Central memory CD4-positive, alpha-beta T cell (primary cell): ENCODE data around the gene KLHDC8A.
"Not testable (repeated sequence)": the region's sequence is repeated elsewhere in the genome, so short reads cannot be mapped to it uniquely, and the experiment has no call there.

Experiments
- DNase-seq: peaks from one replicate; pipeline ENCODE4 v3.0.0; 2022
- total RNA-seq, 3 experiments: gene quantifications; one replicate each; lab custom pipeline; 2026; lab: John Stamatoyannopoulos, UW

The KLHDC8A gene, protein sequence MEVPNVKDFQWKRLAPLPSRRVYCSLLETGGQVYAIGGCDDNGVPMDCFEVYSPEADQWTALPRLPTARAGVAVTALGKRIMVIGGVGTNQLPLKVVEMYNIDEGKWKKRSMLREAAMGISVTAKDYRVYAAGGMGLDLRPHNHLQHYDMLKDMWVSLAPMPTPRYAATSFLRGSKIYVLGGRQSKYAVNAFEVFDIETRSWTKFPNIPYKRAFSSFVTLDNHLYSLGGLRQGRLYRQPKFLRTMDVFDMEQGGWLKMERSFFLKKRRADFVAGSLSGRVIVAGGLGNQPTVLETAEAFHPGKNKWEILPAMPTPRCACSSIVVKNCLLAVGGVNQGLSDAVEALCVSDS
- 0 reads per million in 3 experiments for total RNA-seq

DNA sequence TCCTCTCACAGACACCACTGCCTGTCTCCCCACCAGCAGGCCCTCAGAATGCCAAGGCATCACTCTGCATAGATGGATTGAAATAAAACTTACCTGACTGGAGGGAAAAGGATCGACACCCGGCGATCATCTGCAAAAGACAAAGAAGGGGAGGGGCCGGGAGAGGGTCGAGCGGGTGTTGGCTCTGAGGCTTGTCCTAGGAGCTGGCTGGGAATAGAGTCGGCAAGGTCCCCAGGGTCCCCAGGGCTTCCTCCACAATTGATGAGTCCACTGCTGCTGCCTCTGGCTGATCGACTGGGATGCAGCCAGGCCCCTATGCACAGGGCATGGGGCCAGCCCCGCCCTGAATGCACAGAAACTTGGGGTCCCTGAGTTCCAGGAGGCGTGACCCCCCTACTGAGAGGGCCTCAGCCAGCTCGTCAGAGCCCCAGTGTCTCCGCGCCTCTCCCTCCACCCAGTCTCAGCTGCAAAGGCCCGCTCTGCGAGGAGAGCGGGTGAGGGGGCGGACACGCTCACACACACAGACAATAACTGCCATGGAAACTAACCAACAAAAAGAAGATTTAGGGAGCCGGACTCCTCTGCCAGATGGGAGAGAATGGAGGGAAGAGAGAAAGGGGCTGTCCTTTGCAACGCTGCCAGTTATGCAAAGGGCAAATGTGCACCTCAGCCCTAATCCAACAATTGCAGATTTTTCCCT, at the start of gene KLHDC8A:
Gene KLHDC8A, minus strand, starts transcription at position 483 of the 700 bp plus-strand sequence. CDS start 13,318 bp downstream, outside the sequence.
- DNase-seq = no peak

DNA sequence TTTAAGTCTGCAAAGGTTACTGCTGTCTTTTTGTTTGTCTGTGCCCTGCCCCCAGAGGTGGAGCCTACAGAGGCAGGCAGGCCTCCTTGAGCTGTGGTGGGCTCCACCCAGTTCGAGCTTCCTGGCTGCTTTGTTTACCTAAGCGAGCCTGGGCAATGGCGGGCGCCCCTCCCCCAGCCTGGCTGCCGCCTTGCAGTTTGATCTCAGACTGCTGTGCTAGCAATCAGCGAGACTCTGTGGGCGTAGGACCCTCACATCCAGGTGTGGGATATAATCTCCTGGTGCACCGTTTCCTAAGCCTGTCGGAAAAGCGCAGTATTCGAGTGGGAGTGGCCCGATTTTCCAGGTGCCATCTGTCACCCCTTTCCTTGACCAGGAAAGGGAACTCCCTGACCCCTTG, 49.5 kb upstream of the KLHDC8A start:
- DNase-seq = peak; percentile 11

DNA sequence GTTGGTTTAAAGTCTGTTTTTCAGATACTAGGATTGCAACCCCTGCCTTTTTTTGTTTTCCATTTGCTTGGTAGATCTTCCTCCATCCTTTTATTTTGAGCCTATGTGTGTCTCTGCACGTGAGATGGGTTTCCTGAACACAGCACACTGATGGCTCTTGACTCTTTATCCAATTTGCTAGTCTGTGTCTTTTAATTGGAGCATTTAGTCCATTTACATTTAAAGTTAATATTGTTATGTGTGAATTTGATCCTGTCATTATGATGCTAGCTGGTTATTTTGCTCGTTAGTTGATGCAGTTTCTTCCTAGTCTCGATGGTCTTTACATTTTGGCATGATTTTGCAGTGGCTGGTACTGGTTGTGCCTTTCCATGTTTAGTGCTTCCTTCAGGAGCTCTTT, 47.8 kb upstream of the KLHDC8A start:
- not testable (repeated sequence) for DNase-seq

DNA sequence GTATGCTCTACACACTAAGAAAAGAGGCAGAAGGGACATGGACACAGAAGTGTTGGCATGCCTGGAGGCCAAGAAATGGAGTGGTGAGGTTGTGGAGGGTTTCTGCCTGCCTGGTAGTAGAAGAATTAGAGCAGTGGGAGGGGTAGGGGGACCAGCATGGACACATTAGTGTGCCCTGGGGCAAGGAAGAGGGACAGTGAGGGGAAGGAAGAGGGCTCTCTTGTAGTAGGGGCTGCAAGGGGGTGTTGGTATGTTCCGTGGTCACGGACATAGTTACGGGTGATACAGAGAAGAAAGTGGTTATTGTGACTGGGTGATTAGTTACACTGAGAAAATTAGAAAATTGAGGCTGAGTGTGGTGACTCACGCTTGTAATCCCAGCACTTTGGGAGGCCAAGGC, 41.9 kb upstream of the KLHDC8A start:
- no peak for DNase-seq

DNA sequence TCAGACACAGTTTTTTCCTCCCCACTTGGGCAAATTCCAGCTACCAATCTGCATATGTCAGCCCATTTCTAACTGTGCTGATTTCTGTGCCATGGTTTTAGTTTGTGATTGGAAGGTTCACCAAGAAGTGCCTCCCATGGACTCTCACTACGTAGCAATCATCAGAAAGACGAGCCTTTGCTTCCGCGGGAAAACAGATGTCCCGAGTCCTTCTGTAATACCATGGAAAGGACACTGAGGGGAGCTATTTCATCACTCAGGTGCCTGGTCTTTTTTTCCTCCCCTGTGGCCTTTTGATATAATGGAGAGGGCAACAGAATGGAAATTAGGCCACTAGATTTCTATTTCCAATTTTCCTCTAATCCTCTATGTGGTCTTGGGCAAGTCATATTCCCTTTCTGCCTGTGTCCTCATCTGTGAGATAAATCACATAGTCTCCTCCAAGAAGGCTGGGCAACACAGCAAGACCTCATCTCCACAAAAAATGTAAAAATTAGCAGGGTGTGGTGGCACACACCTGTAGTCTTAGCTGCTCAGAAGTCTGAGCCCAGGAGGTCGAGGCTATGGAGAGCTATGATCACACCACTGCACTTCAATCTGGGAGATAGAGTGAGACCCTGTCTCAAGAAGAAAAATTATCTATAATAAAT, 40.4 kb upstream of the KLHDC8A start:
- peak; percentile 32 for DNase-seq

DNA sequence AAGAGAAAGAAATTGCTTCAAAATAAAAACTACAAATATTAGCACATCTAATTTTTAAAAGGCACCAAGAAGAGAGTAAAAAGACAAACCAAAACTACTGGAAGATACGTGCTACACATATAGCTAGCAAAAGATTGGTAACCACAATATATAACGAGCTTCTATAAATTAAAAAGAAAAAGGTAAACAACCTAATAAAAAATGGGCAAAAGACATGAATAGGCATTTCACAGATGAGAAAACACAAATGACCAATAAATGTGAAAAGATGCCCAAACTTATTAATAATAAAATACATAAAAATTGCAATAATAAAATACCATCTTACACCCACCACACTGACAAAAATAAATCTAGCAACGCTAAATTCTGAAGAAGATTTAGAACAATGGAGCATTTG, 38.9 kb upstream of the KLHDC8A start:
- DNase-seq = no peak

DNA sequence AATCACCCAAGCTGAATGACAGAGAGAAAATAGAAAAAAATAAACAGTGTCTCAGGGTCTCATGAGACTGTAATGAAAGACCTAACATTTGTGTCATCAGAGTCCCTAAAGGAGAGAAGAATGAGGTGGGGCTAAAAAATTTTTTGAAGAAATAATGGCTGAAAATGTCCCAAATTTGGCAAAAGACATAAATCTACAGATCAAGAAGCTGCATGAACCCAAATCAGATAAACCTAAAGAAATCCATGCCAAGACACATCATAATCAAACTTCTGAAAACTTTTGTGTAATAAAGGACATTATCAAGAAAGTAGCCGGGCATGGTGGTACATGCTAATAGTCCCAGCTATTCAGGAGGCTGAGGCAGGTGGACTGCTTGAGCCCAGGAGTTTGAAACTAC, 35.9 kb upstream of the KLHDC8A start:
- DNase-seq = no peak

DNA sequence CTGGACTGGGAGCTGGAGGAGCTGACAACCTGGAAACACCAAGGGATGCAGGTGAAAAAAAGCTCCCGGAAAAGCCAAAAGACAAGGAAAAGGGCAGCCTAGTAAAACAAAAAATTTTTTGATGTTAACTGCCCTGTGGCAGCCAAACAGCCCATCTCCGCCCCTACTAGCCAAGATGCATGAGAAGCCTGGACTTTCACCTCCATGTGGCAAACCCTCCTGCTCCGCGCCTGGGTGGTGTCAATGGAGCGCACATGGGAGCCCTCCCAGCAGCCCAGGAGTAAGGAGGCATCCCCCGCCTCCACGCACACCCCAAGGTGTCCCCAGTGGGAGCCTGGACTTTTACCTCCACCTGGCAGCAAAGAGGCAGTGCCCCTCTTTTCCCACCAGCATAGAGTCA, 34.7 kb upstream of the KLHDC8A start:
- no peak for DNase-seq

DNA sequence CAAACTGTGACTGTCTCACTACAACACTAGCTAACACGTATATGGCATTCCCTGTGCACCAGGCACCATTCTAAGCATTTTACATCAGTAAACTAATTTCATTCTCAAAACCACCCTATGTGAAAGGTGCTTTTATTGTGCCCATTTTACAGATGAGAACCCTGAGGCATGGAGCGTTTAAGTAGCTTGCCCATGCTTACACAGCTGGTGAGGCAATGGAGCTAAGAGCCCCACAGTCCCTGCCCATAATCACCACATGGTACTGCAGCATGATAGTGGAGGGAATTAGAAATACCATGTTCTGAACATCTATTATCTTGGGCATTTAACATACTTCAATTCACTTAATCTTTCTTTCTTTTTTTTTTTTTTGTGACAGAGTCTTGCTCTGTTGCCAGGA, 31.1 kb upstream of the KLHDC8A start:
- DNase-seq = no peak

DNA sequence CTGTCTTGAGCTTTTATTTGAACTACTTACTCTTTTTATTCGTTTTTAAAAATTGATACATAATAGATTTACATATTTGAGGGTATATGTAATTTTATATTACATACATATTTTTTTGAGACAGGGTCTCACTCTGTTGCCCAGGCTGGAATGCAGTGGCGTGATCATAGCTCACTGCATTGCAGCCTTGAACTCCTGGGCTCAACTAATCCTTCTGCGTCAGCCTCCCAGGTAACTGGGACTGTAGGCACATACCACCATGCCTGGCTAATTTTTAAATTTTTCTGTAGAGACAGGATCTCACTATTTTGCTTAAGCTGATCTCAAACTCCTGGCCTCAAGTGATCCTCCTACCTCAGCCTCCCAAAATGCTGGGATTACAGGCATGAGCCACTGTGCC, 26.3 kb upstream of the KLHDC8A start:
- DNase-seq = not testable (repeated sequence)

DNA sequence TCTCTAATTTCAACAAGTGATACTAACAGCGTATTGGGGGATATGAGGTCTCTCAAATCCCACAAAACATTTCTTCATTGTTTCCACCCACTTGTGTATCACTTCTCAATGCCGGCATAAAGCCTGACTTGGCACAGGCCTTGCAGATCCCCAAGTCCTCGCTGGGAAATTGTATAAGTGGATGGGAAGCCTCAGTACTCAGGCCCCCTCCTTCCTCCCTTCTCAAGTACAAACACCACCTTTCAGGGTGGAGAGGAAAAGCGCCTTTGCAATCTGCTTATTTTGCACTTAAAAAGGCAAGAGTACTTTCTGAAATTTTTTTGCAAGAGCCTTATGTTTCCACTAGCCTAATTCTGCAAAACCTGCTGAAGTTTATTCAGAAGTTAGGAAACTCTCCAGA, 25.8 kb upstream of the KLHDC8A start:
- no peak for DNase-seq

DNA sequence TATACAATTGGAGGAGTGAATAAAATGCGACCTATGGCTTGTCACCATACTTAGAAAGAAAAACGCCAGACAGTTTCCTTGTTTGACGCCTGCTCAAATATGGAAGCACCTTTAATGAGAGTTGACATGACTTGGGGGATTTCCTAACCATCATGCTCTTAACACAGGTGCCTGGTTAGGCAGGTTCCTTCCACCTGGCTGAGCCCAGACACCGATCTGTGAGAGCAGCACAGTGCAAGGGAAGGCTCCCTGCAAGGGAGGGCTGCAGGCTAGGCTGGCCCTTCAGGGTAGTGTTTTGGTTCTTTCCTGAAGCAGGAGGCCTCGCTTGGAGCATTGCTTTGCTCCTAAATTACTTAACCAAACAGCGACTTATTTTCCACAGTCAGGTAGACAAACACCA, 24.6 kb upstream of the KLHDC8A start:
- no peak for DNase-seq

DNA sequence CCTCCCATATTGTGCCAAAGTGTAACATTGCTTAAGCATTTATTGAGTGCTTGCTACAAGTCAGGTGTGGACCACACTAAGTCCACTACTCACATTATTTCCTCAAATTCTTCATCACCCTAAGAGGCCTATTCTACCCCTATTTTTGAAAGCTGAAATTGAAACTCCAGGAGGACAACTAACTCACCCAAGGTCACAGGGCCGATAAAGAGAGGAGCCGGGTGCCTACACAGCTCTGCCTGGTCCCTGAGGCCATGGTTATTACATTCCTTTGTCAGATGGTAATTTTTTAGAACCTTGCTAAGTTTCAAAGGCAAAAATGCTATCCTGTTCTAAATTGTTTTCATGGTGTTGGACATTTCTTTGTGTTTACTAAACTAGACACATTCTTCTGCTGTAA, 24.2 kb upstream of the KLHDC8A start:
- no peak for DNase-seq

DNA sequence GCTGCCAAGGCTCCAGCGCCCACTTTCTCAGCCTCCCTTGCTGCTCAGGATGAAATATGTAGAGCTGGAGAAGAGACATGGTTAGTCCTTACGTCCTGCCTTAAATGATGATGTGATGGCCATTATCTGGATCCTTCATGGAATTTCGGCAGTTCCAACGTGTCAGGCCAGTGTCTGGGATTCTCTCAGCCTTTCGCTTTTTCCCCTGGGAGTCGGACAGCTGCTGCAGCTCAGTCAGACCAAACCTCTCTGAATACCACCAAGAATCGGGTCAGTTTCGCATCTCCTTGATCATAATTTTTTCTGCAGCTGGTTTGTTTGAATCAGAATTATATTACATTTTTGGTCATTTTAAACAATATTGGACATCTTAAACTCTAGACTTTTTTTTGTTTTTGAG, 22.3 kb upstream of the KLHDC8A start:
- DNase-seq = no peak

DNA sequence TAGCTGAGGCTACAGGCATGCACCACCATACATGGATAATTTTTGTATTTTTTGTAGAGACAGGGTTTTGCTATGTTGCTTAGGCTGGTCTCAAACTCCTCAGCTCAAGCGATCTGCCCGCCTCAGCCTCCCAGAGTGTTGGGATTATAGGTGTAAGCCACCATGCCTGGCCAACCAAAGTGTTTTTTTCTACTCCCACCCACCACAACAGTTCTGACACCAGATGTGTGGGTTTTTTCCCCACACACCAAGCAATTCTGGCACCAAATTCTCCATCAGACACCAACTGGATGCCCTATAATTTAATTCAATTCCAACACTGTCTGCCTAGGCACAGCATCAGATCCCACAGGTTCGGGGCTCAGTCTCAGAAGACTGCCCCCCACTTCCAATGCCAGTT, 20.6 kb upstream of the KLHDC8A start:
- no peak for DNase-seq

DNA sequence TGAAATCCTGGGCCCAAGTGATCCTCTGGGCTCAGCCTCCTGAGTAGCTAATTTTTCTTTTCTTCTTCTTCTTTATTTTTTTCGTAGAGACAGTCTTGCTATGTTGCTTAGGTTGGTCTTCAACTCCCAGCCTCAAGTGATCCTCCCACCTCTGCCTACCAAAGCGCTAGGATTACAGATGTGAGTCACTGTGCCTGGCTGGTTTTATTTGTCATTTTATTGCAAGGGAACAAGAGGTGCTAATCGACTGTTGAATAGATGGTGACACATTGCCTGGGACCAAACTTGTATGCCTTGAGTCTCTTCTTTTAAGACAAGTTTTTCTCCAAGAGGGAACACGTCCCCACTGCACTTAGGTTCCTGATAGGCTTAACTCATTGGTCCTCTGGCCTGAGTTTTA, 20.0 kb upstream of the KLHDC8A start:
- no peak for DNase-seq

DNA sequence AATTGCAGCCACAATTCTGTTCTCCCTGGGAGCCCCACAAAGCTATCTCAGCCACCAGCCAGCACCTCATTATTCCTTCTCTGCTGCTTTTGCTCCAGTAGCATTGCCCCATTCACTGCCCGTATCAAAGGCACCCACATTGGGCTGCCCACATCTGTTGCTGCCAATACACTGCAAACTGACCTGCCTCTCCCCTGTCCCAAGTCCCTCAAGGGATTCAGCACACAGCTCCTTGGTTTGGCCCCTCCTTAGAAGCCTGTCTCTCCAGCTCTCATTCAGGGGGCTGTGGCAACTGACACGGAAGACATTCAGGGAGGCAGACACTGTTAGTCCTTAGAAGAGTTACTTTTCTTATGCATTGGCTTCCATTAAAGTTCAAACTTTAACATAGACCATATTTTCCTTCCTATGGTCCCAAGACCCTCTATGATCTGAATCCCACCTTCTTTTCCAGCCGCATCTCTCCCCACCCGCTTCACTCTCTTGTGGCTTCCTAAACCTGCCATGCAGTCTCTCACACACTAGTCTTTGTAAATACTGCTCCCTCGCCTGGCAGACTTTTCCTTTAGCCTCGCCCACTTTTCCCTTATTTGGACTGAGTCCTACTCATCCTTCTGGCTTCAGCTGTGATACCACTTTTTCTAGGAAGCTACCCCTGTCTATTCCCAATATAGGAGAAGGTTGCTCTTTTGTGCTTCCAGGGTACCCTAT, 19.3 kb upstream of the KLHDC8A start:
- DNase-seq = no peak

DNA sequence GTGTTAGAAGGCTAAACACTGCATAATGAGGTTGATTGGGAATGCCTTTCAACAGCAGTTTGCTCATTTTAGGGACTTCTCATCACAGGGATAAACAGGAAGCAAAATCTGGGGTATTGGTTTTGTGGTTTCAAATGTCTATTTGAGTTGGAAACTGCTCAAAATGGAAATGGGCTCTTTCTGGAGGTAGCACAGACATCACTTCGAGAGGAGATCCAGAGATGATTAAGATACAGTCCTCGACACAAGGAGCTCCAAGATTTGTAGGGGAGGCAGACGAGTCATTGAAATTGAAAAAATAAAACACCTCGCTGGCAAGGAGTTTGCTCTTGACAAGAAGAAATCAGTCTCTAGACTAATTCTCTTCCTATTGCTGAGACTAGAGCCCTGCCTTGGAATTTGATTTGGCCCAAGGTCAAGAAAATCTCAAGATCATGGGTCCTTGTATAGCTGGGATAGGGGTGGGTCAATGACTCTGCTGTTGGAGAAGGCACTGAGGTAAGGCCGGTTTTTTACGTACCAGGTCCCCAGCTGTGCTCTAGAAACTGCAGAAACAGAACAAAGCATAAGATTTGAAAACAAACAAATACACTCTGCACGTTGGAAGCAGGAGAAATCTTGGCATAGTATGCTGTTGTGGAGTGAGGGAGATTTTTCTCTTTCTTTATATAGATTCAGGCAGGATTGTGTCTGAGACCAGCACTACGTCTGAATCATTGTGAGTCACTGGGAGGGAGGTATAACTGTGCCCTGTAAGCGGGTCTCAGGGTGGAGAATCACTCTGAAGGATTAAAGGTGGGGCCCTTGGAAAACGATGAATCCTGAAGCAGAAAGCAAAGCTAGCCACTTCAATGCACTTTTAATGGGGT, 17.7 kb upstream of the KLHDC8A start:
- no peak for DNase-seq

DNA sequence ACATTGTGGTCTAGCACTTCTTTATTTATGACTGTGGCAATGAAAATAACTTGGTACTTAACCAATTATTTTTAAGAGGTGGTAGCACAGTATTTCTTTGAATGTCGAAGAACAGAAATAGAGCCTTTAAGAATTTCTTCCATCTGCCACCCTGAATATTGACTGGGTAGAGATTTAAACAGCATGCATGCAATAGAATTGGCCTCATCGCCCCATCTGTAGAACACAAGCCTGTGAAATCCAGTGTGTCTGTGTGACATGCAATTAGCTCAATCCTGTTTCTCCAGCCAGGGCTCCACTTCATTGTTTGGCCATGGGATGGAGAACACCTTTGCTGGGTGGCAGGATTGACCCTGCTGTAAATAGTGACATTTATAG, 17.1 kb upstream of the KLHDC8A start:
- DNase-seq = no peak

DNA sequence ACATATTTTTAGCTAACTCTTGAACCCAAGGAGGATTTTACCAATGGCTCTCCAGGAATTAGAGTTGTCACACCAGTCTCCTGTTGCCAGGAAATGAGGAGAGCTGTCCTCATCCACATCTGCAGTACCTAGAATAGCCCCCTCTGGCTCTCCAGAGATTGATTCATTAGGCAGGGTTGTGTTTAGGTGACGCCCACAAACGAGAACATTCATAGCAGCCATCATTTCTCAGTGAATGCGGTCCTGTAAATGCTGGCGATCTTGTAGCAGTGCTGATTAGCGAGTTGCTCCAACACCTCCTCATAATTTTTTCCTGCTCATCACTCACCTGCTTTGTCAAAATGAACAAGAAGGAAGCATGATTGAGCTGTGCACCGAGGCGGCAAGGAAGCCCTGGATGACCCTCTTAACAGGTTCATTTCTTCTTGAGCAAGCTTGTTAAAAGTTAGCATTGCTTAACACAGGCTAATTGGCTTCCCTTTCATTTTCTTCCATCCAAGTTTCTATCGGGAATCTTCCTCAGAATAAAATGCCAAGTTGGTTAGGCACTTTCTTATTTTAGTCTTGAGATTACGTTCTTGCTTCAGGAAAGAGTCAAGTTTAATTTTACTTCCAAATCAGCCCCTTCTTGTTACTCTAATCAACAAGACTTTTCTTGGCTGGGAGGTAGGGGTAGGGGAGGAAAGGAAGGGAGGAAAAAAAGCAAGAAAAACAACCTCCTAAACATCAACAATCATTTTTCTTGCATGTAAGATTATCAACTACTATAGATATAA, 16.5 kb upstream of the KLHDC8A start:
- no peak for DNase-seq

DNA sequence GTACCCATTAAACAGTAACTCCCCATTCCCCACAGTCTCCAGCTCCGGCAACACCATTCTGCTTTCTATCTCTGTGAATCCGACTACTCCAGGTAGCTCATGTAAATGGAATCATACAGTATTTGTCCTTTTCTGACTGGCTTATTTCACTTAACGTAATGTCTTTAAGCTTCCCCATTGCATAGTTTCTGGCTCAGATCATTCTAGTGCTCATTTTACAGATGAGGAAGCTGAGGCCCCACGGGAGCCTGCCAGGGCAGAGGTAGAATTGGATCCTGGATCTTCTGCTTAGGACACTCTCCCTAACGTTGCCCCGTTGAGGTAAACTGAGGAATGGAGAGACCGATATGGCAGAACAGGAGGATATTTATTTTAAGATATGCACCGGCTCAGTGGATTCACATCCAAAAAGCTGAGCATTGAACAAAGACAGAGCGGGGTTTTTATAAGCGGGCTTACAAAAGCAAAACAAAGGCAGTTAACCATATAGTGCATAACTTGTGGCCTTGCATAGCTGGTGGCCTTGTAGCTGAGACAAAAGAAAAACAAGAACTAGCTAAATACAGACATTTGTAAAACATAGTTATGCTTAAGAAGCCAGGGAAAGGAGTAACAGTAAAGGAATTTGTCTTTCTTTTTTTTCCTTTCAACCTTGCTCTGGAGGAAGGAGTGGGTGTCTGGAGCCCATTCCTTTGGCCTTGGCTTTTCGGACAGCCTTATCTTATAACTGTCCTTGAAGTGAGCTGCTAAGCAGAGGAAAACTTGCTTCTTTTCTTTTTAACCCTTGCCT, 15.3 kb upstream of the KLHDC8A start:
- no peak for DNase-seq
